Bronchial epithelial cell (primary cell): Measurements from ENCODE around the gene ASZ1. TPM values are rescaled to one million over a fixed set of nuclear protein-coding genes. Genes with fewer than 3 reads are reported as not detected.
"Not testable (repeated sequence)": the region's sequence is repeated elsewhere in the genome, so short reads cannot be mapped to it uniquely, and the experiment has no call there.

ENCODE experiments used
- DNase-seq: peaks from one replicate; pipeline ENCODE4 v3.0.0-alpha.2; 2010; ENCODE audit warnings: low read depth
- FAIRE-seq: peaks from 2 replicates; lab custom pipeline; 2011; peaks lifted over from hg19 to GRCh38; lab: Jason Lieb, UNC
- H3K27me3 ChIP-seq: 2 replicates; pipeline ENCODE4 v1.5.1; 2011; ENCODE audit warnings: low read length; ENCODE audit not compliant: control insufficient read depth, insufficient read depth
- H3K36me3 ChIP-seq: 2 replicates; pipeline ENCODE4 v1.5.1; 2011; ENCODE audit warnings: low read length; ENCODE audit not compliant: control insufficient read depth, insufficient read depth
- H3K4me3 ChIP-seq: 2 replicates; pipeline ENCODE4 v1.5.1; 2011; ENCODE audit warnings: mild to moderate bottlenecking, low read depth, low read length, control low read depth
- CTCF ChIP-seq: IDR thresholded peaks from 2 replicates; pipeline ENCODE4 v1.5.1; 2011; ENCODE audit warnings: mild to moderate bottlenecking, moderate library complexity, low read length, control low read depth, inconsistent platforms; ENCODE audit not compliant: insufficient read depth, severe bottlenecking
- total RNA-seq: library from RNA; depleted of rRNA; stranded (reverse); fragments of >200 nt; gene quantifications from 2 replicates; pipeline ENCODE4 v1.2.1, GENCODE V29; 2014

The ASZ1 gene
- not detected in 2 replicates for total RNA-seq

- H3K4me3 ChIP-seq: no peak within 1 kb of the TSS
- H3K36me3 ChIP-seq: no peaks in the 10 kb centered on the region
- no peak for TF ChIP-seq CTCF
- DNase-seq (no peak), FAIRE-seq (no peak)
- H3K27me3 ChIP-seq: no peaks in the 10 kb centered on the region
These were observed at the start of gene ASZ1 for GRCh38 chr7:117427258-117427701. ASZ1 (minus strand) TSS chr7:117427493; CDS start chr7:117427460, 33 bp downstream.

- TF ChIP-seq CTCF: no peak
- no peak for FAIRE-seq
These were observed 49.4 kb upstream of the ASZ1 start for GRCh38 chr7:117476557-117477215.

GRCh38 chr7:117472335-117472734 lies 45.0 kb upstream of the ASZ1 start:
- H3K4me3 ChIP-seq: no peak overlapping the region
- no peak for FAIRE-seq

More at GRCh38 chr7:117476557-117477215, 49.4 kb upstream of the ASZ1 start:
- Histone ChIP-seq H3K4me3 (no peak overlapping the region), H3K27me3 (no peaks in the 10 kb centered on the region), H3K36me3 (no peaks in the 10 kb centered on the region)
- DNase-seq: peak; percentile 5

GRCh38 chr7:117470777-117471176 lies 43.5 kb upstream of the ASZ1 start:
- Histone ChIP-seq H3K36me3 (no peaks in the 10 kb centered on the region), H3K27me3 (peaks cover 2% of the 10 kb centered on the region), H3K4me3 (no peak overlapping the region)
- DNase-seq: no peak
- no peak for FAIRE-seq
- no peak for TF ChIP-seq CTCF

More at GRCh38 chr7:117472335-117472734, 45.0 kb upstream of the ASZ1 start:
- Histone ChIP-seq H3K27me3 (peaks cover 2% of the 10 kb centered on the region), H3K36me3 (no peaks in the 10 kb centered on the region)
- DNase-seq: no peak
- no peak for TF ChIP-seq CTCF

GRCh38 chr7:117468174-117468573 lies 40.9 kb upstream of the ASZ1 start:
- no peak for DNase-seq
- FAIRE-seq: no peak
- TF ChIP-seq CTCF: no peak
- Histone ChIP-seq H3K4me3 (no peak overlapping the region), H3K36me3 (no peaks in the 10 kb centered on the region), H3K27me3 (peaks cover 2% of the 10 kb centered on the region)

- not testable (repeated sequence) for FAIRE-seq, H3K27me3 ChIP-seq, H3K4me3 ChIP-seq, DNase-seq, H3K36me3 ChIP-seq
These were observed 33.5 kb upstream of the ASZ1 start for GRCh38 chr7:117460815-117461214.
